NB4 (cell line): ENCODE measurements around the gene SCAF8.

Experiments used
- MYC ChIP-seq: IDR thresholded peaks from 2 replicates; pipeline ENCODE4 v1.6.1; 2011; ENCODE audit warnings: low read depth, low read length
- POLR2A ChIP-seq: IDR thresholded peaks from 2 replicates; pipeline ENCODE4 v1.6.1; 2011; ENCODE audit warnings: mild to moderate bottlenecking; ENCODE audit not compliant: insufficient read length; ENCODE audit errors: extremely low read depth
- TF ChIP-seq, protein P1 (sequence below): IDR thresholded peaks from one replicate; pipeline ENCODE4 v1.5.1; 2012; ENCODE audit warnings: low read depth, low read length
- TF ChIP-seq, protein P2 (sequence below): IDR thresholded peaks from 2 replicates; pipeline ENCODE4 v1.6.1; 2011; ENCODE audit warnings: low read depth, low read length

DNA sequence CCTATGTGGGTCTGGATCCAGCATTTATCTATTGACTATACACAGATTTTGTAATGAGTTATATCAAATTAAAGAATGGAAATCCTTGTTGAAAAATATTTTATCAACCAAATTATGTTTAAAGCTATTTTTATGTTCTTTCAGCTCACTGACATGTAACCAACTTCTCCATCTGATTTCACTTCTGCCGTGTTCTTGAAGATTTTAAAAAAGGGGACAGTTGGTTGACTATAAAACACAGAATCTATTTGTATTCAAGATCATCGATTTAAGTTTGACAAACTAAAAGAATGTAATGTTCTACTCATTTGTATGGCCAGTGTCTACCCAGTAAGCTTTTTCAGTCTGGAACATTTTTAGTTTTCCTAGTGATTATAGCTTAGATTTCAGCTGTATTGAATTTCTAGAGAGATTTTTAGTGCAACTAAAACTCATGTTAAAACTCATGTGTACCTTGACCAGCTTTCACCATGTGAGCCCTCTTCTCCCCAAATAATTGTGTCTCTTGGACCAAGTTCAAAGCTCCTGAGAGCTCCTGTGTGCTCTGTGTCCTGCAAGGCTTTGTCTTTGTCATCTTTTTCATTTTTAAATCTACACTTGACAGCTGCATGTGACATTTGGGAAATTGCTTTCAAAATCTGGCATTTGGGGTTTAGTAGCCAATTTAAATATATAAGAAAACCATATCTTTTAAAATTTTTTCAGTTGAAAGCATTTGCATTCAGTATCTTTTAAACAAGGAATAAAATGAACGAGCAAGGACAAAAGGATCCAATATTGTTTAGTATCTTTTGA is 143.5 kb downstream of the SCAF8 start:
- TF ChIP-seq POLR2A (no peak), MYC (no peak)
- TF ChIP-seq, protein P1, sequence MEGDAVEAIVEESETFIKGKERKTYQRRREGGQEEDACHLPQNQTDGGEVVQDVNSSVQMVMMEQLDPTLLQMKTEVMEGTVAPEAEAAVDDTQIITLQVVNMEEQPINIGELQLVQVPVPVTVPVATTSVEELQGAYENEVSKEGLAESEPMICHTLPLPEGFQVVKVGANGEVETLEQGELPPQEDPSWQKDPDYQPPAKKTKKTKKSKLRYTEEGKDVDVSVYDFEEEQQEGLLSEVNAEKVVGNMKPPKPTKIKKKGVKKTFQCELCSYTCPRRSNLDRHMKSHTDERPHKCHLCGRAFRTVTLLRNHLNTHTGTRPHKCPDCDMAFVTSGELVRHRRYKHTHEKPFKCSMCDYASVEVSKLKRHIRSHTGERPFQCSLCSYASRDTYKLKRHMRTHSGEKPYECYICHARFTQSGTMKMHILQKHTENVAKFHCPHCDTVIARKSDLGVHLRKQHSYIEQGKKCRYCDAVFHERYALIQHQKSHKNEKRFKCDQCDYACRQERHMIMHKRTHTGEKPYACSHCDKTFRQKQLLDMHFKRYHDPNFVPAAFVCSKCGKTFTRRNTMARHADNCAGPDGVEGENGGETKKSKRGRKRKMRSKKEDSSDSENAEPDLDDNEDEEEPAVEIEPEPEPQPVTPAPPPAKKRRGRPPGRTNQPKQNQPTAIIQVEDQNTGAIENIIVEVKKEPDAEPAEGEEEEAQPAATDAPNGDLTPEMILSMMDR: no peak
- TF ChIP-seq, protein P2, sequence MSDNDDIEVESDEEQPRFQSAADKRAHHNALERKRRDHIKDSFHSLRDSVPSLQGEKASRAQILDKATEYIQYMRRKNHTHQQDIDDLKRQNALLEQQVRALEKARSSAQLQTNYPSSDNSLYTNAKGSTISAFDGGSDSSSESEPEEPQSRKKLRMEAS: no peak
